Hematopoietic multipotent progenitor cell treated with erythropoietin and hydrocortisone succinate and interleukin-3 and kit ligand, for 4 days (in vitro differentiated cells): ENCODE data around the gene ANKRD13D.
"Not testable (repeated sequence)": the region's sequence is repeated elsewhere in the genome, so short reads cannot be mapped to it uniquely, and the experiment has no call there.

ENCODE experiments used
- DNase-seq: peaks from one replicate; pipeline ENCODE4 v3.0.0-alpha.2; 2015

ANKRD13D gene

GRCh38 chr11:67306769-67307544 lies 17.9 kb downstream of the ANKRD13D start:
- no peak for DNase-seq

GRCh38 chr11:67307545-67308001 lies 18.5 kb downstream of the ANKRD13D start:
- DNase-seq, result no peak

GRCh38 chr11:67308031-67308866 lies 19.1 kb downstream of the ANKRD13D start:
- no peak for DNase-seq

- no peak for DNase-seq
These were observed 20.1 kb downstream of the ANKRD13D start for GRCh38 chr11:67309166-67309565.

GRCh38 chr11:67309661-67310061 lies 20.6 kb downstream of the ANKRD13D start:
- DNase-seq, result no peak

- DNase-seq, result no peak
These were observed 21.3 kb downstream of the ANKRD13D start for GRCh38 chr11:67310246-67311050.

GRCh38 chr11:67311051-67311555 lies 22.0 kb downstream of the ANKRD13D start:
- no peak for DNase-seq

- no peak for DNase-seq
These were observed 22.5 kb downstream of the ANKRD13D start for GRCh38 chr11:67311556-67312082.

GRCh38 chr11:67312187-67313021 lies 23.3 kb downstream of the ANKRD13D start:
- peak; percentile 85 for DNase-seq

- DNase-seq, result no peak
These were observed 24.2 kb downstream of the ANKRD13D start for GRCh38 chr11:67313125-67313890.

GRCh38 chr11:67314218-67314617 lies 25.1 kb downstream of the ANKRD13D start:
- no peak for DNase-seq

GRCh38 chr11:67315325-67315909 lies 26.3 kb downstream of the ANKRD13D start:
- DNase-seq, result no peak

GRCh38 chr11:67316882-67317204 lies 27.7 kb downstream of the ANKRD13D start:
- DNase-seq, result no peak

- DNase-seq, result peak; percentile 99
These were observed 28.2 kb downstream of the ANKRD13D start for GRCh38 chr11:67317205-67317887.

GRCh38 chr11:67317888-67318555 lies 28.9 kb downstream of the ANKRD13D start:
- no peak for DNase-seq

- DNase-seq, result not testable (repeated sequence)
These were observed 29.8 kb downstream of the ANKRD13D start for GRCh38 chr11:67318876-67319275.

GRCh38 chr11:67320011-67320410 lies 30.9 kb downstream of the ANKRD13D start:
- no peak for DNase-seq

GRCh38 chr11:67320691-67321090 lies 31.6 kb downstream of the ANKRD13D start:
- no peak for DNase-seq

- DNase-seq, result no peak
These were observed 32.3 kb downstream of the ANKRD13D start for GRCh38 chr11:67321313-67321871.
